ENCODE results near the gene FAM240B. TPM values are rescaled to one million over a fixed set of nuclear protein-coding genes. Genes with fewer than 3 reads are reported as not detected.

FAM240B gene
- total and polyA plus RNA-seq, 9 of the 15 experiments (the other 6 are each of a cell fraction or from before 2014, with no cell fraction given) = not detected

DNA sequence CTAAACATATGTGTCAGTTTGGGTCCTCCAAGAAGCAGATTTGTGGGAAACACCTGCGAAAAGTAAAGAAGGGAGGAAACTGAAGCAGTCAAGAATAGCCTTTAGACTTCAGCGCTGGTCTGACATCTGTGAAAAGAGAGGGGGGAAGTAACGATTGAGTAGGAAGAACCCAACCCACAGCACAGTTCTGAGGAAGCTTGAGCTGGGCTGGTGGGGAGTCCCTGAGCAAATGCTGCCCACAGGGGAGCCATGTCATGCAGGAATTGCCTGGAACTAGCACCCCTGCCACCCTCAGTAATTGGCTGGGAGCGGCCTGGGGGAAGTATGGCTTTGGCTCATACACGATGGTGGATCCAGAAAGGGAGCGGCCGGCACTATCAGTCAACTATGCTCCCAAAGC is 20.6 kb downstream of the FAM240B start:
- intact Hi-C loops (cut with micrococcal nuclease) = loop anchor here (5.0 kb wide), 1 partner anchor 52 kb away; no protein-coding TSS in a partner anchor
- BruUV-seq (replicated peaks) = no TSS peak
- H3K36me3 ChIP-seq (ENCODE audit: control insufficient read depth, insufficient read depth, low read length) = no peaks in the 10 kb centered on the region
- no peak overlapping the region for H3K27ac ChIP-seq (ENCODE audit: extremely low read depth, low read depth, low read length)
- no peak for ATAC-seq
- H3K9me3 ChIP-seq (replicated peaks; ENCODE audit: control insufficient read depth, insufficient read depth, low read depth, low read length) = no peaks in the 10 kb centered on the region
- no peak overlapping the region for H3K9ac ChIP-seq (ENCODE audit: insufficient read depth in 1 of 2, low read depth in 2 of 2, low read length in 2 of 2)
- H3K79me2 ChIP-seq (ENCODE audit: control insufficient read depth, insufficient read depth, low read length) = no peaks in the 10 kb centered on the region
- 0% methylated on average over 7 of the region's 7 CpGs for WGBS (ENCODE audit: insufficient coverage, low coverage, missing lambda C conversion rate)
- no peaks in the 10 kb centered on the region for H3K9me1 ChIP-seq (ENCODE audit: control insufficient read depth, insufficient read depth, low read length)
- no peak overlapping the region for H3K4me3 ChIP-seq
- no peaks in the 10 kb centered on the region for H3K4me1 ChIP-seq (replicated peaks in 1 of 2; ENCODE audit: control insufficient read depth in 2 of 2, insufficient read depth in 2 of 2, low read length in 2 of 2)
- H3K4me2 ChIP-seq (ENCODE audit: insufficient read depth, low read length) = no peak overlapping the region
- no peak overlapping the region for H2AFZ ChIP-seq (ENCODE audit: low read depth, low read length)
- no peak for FAIRE-seq
- no peaks in the 10 kb centered on the region for H4K20me1 ChIP-seq (replicated peaks; ENCODE audit: control insufficient read depth, insufficient read depth, low read length)
- DNase-seq (ENCODE audit: extremely low read depth in 1 of 4, low spot score in 3 of 4) = no peak
- in situ Hi-C loops (cut with MboI) = no loop called here
- peaks cover 5 to 7% of the 10 kb centered on the region in 2 experiments; a peak in 3 of 5 replicates for H3K27me3 ChIP-seq (ENCODE audit: control insufficient read depth in 2 of 2, insufficient read depth in 2 of 2, low read length in 2 of 2)
- ChIA-PET POLR2A (no interaction called here), CTCF (ENCODE audit: low intra/inter-chr PET ratio) (no interaction called here)
- TF ChIP-seq, protein P1, sequence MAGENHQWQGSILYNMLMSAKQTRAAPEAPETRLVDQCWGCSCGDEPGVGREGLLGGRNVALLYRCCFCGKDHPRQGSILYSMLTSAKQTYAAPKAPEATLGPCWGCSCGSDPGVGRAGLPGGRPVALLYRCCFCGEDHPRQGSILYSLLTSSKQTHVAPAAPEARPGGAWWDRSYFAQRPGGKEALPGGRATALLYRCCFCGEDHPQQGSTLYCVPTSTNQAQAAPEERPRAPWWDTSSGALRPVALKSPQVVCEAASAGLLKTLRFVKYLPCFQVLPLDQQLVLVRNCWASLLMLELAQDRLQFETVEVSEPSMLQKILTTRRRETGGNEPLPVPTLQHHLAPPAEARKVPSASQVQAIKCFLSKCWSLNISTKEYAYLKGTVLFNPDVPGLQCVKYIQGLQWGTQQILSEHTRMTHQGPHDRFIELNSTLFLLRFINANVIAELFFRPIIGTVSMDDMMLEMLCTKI (IDR thresholded peaks at IDR 0.05; ENCODE audit: partially characterized antibody) = no peak
- TF ChIP-seq SMARCE1 (IDR thresholded peaks at IDR 0.05) (no peak), NFATC3 (IDR thresholded peaks at IDR 0.05) (no peak), TBL1XR1 (IDR thresholded peaks at IDR 0.05; ENCODE audit: low read length in 2 of 2) (no peak), FOXK1 (CRISPR knock-in tag; IDR thresholded peaks at IDR 0.05; ENCODE audit: borderline replicate concordance) (no peak), ZNF311 (CRISPR knock-in tag; IDR thresholded peaks at IDR 0.05) (no peak), POLR3G (IDR thresholded peaks at IDR 0.05; ENCODE audit: extremely low read depth, insufficient read length, insufficient replicate concordance) (no peak), FUS (optimal IDR thresholded peaks at IDR 0.05; ENCODE audit: low read depth, low read length) (no peak), ZNF644 (tag; IDR thresholded peaks at IDR 0.05; ENCODE audit: low read depth) (no peak), NFRKB (IDR thresholded peaks at IDR 0.05; ENCODE audit: low read depth) (no peak), CBX3 (IDR thresholded peaks at IDR 0.05; ENCODE audit: borderline replicate concordance in 1 of 2, low read length in 2 of 2) (no peak), HMG20A (CRISPR knock-in tag; conservative IDR thresholded peaks at IDR 0.05) (no peak)
- TF ChIP-seq, protein P2, sequence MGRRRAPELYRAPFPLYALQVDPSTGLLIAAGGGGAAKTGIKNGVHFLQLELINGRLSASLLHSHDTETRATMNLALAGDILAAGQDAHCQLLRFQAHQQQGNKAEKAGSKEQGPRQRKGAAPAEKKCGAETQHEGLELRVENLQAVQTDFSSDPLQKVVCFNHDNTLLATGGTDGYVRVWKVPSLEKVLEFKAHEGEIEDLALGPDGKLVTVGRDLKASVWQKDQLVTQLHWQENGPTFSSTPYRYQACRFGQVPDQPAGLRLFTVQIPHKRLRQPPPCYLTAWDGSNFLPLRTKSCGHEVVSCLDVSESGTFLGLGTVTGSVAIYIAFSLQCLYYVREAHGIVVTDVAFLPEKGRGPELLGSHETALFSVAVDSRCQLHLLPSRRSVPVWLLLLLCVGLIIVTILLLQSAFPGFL (CRISPR knock-in tag; IDR thresholded peaks at IDR 0.05) = no peak
- TF ChIP-seq, protein P3, sequence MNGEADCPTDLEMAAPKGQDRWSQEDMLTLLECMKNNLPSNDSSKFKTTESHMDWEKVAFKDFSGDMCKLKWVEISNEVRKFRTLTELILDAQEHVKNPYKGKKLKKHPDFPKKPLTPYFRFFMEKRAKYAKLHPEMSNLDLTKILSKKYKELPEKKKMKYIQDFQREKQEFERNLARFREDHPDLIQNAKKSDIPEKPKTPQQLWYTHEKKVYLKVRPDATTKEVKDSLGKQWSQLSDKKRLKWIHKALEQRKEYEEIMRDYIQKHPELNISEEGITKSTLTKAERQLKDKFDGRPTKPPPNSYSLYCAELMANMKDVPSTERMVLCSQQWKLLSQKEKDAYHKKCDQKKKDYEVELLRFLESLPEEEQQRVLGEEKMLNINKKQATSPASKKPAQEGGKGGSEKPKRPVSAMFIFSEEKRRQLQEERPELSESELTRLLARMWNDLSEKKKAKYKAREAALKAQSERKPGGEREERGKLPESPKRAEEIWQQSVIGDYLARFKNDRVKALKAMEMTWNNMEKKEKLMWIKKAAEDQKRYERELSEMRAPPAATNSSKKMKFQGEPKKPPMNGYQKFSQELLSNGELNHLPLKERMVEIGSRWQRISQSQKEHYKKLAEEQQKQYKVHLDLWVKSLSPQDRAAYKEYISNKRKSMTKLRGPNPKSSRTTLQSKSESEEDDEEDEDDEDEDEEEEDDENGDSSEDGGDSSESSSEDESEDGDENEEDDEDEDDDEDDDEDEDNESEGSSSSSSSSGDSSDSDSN (IDR thresholded peaks at IDR 0.05; ENCODE audit: borderline replicate concordance in 1 of 2, low read depth in 2 of 2, low read length in 2 of 2) = no peak
- TF ChIP-seq, protein P4, sequence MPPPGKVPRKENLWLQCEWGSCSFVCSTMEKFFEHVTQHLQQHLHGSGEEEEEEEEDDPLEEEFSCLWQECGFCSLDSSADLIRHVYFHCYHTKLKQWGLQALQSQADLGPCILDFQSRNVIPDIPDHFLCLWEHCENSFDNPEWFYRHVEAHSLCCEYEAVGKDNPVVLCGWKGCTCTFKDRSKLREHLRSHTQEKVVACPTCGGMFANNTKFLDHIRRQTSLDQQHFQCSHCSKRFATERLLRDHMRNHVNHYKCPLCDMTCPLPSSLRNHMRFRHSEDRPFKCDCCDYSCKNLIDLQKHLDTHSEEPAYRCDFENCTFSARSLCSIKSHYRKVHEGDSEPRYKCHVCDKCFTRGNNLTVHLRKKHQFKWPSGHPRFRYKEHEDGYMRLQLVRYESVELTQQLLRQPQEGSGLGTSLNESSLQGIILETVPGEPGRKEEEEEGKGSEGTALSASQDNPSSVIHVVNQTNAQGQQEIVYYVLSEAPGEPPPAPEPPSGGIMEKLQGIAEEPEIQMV (tag; conservative IDR thresholded peaks at IDR 0.05; ENCODE audit: low read depth) = no peak
- TF ChIP-seq, protein P5, sequence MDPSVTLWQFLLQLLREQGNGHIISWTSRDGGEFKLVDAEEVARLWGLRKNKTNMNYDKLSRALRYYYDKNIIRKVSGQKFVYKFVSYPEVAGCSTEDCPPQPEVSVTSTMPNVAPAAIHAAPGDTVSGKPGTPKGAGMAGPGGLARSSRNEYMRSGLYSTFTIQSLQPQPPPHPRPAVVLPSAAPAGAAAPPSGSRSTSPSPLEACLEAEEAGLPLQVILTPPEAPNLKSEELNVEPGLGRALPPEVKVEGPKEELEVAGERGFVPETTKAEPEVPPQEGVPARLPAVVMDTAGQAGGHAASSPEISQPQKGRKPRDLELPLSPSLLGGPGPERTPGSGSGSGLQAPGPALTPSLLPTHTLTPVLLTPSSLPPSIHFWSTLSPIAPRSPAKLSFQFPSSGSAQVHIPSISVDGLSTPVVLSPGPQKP (CRISPR knock-in tag; IDR thresholded peaks at IDR 0.05) = no peak

Measured in K562 (cell line).